Fibroblast of the aortic adventitia (primary cell): ENCODE measurements around the gene SLC5A5. TPM values are rescaled to one million over a fixed set of nuclear protein-coding genes. Genes with fewer than 3 reads are reported as not detected.

Experiments used
- DNase-seq: peaks from one replicate; pipeline ENCODE4 v3.0.0-alpha.2; 2010; ENCODE audit warnings: low read depth
- H3K4me3 ChIP-seq: 2 replicates; pipeline ENCODE4 v1.5.1; 2011; ENCODE audit warnings: low read depth, mild to moderate bottlenecking, control low read depth, low read length, moderate library complexity
- total RNA-seq: library from RNA; depleted of rRNA; stranded (reverse); fragments of >200 nt; gene quantifications from 2 replicates; pipeline ENCODE4 v1.2.3, GENCODE V29; 2012; ENCODE audit warnings: low replicate concordance
- TF ChIP-seq, protein P1 (sequence below): IDR thresholded peaks from 2 replicates; pipeline ENCODE4 v1.5.1; 2011; ENCODE audit warnings: mild to moderate bottlenecking, low read length, control low read depth, inconsistent platforms; ENCODE audit not compliant: insufficient read depth

The SLC5A5 gene
- total RNA-seq: not detected in 2 replicates

GRCh38 chr19:17871878-17872250 lies at the start of gene SLC5A5:
Gene SLC5A5, plus strand, starts transcription at chr19:17871945. Its CDS starts 375 bp downstream, at chr19:17872320.
- no peak for DNase-seq
- no peak within 1 kb of the TSS for H3K4me3 ChIP-seq
- TF ChIP-seq, protein P1, sequence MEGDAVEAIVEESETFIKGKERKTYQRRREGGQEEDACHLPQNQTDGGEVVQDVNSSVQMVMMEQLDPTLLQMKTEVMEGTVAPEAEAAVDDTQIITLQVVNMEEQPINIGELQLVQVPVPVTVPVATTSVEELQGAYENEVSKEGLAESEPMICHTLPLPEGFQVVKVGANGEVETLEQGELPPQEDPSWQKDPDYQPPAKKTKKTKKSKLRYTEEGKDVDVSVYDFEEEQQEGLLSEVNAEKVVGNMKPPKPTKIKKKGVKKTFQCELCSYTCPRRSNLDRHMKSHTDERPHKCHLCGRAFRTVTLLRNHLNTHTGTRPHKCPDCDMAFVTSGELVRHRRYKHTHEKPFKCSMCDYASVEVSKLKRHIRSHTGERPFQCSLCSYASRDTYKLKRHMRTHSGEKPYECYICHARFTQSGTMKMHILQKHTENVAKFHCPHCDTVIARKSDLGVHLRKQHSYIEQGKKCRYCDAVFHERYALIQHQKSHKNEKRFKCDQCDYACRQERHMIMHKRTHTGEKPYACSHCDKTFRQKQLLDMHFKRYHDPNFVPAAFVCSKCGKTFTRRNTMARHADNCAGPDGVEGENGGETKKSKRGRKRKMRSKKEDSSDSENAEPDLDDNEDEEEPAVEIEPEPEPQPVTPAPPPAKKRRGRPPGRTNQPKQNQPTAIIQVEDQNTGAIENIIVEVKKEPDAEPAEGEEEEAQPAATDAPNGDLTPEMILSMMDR: no peak

DNA sequence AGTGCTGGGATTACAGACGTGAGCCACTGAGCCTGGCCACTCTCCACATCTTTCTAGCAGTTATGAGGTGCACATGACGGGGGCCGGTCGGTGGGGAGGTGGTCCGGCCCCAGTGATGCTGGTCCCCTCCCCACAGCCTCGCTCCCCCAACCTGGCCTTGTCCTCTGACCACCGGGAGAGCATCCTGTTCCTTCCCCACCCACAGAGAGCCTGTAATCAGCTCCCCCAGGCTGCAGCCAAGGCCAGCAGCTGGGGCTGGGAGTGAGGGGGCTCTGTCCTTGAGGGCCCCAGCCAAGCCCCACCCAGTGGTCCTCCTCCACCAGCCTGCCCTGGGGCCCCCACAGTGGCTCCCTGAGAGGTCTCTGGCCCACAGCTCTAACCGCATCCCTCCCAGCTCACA lies 47.4 kb upstream of the SLC5A5 start:
- TF ChIP-seq, protein P1: no peak
- DNase-seq: no peak
- H3K4me3 ChIP-seq: no peak overlapping the region

GRCh38 chr19:17826508-17827056 lies 45.2 kb upstream of the SLC5A5 start:
- no peak overlapping the region for H3K4me3 ChIP-seq
- TF ChIP-seq, protein P1: no peak
- no peak for DNase-seq

GRCh38 chr19:17829855-17830566 lies 41.7 kb upstream of the SLC5A5 start:
- TF ChIP-seq, protein P1: no peak
- peak overlapping the region; percentile 14 for H3K4me3 ChIP-seq
- peak; percentile 22 for DNase-seq

- peak; percentile 63 for DNase-seq
- H3K4me3 ChIP-seq: peak overlapping the region; percentile 22
Observed at GRCh38 chr19:17830567-17831418, 41.0 kb upstream of the SLC5A5 start.

DNA sequence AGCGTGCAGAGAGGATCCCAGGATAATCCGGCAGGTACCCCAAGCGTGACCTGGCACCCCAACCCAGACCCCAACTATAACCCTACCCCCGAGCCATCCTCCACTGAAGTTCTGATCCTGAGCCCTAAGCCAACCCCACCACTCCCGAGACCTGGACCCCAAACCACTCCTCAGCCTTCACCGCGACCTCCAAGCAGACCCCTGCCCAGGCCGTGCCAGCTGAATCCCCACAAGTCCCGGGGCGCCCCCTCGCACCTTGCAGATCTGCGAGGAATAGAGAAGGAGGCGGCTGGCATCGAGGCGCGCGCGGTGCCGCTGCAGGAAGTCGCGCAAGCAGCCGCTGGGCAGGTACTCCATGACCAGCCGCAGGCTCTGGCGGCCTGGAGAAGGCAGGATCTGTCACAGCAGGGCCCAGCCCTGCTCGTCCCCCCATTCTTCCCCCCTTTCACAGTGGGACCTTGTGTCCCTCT lies 40.3 kb upstream of the SLC5A5 start:
- H3K4me3 ChIP-seq: no peak overlapping the region
- TF ChIP-seq, protein P1: no peak
- DNase-seq: no peak

More at GRCh38 chr19:17830567-17831418, 41.0 kb upstream of the SLC5A5 start:
- TF ChIP-seq, protein P1: no peak
